ENCODE measurements around the gene PRDM1. TPM values are rescaled to one million over a fixed set of nuclear protein-coding genes. Genes with fewer than 3 reads are reported as not detected.

PRDM1 gene
- total RNA-seq, 2 experiments from 2014 or later, result 24.6 to 24.7 TPM

DNA sequence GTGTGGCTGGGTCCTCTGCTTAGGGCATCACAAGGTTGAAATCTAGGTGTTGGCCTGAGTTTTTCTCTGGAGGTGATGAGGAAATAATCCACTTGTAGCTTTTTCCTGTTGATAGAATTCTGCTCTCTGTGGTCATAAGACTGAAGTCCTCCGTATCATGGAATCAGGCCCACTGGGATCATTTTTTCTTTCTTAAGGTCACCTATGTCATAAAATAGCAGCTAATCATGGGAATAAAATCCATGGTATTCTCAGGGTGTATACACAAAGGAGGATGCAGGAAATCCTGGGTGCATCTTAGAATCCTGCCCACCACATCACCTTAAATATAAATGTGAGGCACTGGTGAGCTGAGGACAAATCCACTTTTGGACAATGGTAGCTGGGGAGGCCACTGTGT, 72.7 kb downstream of the PRDM1 start:
- peaks cover 15% of the 10 kb centered on the region for H3K4me1 Mint-ChIP-seq (ENCODE audit: low read depth)
- TF ChIP-seq, protein P1, sequence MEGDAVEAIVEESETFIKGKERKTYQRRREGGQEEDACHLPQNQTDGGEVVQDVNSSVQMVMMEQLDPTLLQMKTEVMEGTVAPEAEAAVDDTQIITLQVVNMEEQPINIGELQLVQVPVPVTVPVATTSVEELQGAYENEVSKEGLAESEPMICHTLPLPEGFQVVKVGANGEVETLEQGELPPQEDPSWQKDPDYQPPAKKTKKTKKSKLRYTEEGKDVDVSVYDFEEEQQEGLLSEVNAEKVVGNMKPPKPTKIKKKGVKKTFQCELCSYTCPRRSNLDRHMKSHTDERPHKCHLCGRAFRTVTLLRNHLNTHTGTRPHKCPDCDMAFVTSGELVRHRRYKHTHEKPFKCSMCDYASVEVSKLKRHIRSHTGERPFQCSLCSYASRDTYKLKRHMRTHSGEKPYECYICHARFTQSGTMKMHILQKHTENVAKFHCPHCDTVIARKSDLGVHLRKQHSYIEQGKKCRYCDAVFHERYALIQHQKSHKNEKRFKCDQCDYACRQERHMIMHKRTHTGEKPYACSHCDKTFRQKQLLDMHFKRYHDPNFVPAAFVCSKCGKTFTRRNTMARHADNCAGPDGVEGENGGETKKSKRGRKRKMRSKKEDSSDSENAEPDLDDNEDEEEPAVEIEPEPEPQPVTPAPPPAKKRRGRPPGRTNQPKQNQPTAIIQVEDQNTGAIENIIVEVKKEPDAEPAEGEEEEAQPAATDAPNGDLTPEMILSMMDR (IDR thresholded peaks at IDR 0.05), result no peak
- POLR2A ChIA-PET, result no interaction called here
- intact Hi-C loops (cut with micrococcal nuclease), result no loop called here
- CTCF ChIA-PET, result no interaction called here
- DNase-seq (no peak), ATAC-seq (no peak)
- no peaks in the 10 kb centered on the region for H3K36me3 Mint-ChIP-seq (ENCODE audit: low read depth)
- H3K27me3 Mint-ChIP-seq, result peaks cover 2% of the 10 kb centered on the region
- H3K4me3 Mint-ChIP-seq, result no peak overlapping the region
- no peak overlapping the region for H3K27ac Mint-ChIP-seq
- H3K9me3 Mint-ChIP-seq, result no peaks in the 10 kb centered on the region

Other genes with a start within 250 kb of the PRDM1 start
- gene ATG5, start 239.4 kb downstream of the PRDM1 start, total RNA-seq, result 10 to 100 TPM; 31.2 to 32.4 TPM